Inferior parietal cortex (tissue), 1 donor: Measurements from ENCODE around the gene FAM193A.
"Not testable (repeated sequence)": the region's sequence is repeated elsewhere in the genome, so short reads cannot be mapped to it uniquely, and the experiment has no call there.

Experiments used
- DNase-seq: peaks from one replicate; pipeline ENCODE4 v3.0.0-alpha.2; 2016; ENCODE audit errors: extremely low spot score

Gene FAM193A

DNA sequence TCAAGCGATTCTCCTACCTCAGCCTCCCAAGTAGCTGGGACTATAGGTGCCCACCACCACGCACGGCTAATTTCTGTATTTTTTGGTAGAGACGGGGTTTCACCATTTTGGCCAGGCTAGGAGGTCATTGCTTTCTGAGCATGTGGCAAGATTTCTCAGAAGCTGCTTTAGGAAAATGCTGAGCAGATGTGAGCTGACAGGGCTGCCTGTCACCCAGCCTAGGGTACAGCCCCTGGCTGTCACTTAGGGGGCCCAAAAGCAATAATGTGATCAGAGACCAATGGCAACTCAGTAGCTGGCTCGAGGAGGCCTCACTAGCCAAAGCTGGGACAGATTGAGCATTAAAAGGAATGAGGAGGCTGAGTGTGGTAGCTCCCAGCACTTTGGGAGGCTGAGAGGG is 154.9 kb downstream of the FAM193A start:
- DNase-seq: no peak

DNA sequence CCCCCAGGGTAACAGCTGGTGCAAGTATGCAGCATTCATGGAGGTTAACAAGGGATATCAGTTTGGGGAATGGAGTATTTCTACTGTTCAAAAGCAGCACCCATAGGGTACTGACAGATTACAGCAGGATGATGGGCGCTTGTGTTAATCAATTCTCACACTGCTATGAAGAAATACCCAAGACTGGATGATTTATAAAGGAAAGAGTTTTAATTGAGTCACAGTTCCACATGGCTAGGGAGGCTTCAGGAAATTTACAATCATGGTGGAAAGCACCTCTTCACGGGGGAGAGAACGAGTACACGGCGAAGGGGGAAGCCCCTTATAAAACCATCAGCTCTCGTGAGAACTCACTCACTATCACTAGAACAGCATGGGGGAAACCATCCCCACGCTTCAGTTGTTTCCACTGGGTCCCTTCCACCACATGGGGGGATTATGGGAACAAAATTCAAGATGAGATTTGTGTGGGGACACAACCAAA is 155.5 kb downstream of the FAM193A start:
- no peak for DNase-seq

DNA sequence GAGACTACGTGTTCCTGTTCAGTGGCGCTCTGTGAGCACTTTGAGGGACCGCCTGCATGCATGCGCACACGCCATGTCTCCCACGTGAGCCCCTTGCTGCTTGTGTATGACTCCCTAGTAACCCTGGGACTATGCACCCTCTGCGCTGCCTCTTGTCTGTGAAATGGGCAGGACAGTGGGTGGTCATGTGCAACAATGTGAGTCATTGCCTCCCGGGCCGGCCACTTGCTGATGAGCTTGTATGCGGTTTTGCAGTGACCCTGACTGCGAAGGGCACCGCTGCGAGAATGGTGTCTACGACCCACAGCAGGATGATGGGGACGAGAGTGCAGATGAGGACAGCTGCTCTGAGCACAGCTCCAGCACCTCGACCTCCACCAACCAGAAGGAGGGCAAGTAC is 158.2 kb downstream of the FAM193A start:
- DNase-seq: no peak

DNA sequence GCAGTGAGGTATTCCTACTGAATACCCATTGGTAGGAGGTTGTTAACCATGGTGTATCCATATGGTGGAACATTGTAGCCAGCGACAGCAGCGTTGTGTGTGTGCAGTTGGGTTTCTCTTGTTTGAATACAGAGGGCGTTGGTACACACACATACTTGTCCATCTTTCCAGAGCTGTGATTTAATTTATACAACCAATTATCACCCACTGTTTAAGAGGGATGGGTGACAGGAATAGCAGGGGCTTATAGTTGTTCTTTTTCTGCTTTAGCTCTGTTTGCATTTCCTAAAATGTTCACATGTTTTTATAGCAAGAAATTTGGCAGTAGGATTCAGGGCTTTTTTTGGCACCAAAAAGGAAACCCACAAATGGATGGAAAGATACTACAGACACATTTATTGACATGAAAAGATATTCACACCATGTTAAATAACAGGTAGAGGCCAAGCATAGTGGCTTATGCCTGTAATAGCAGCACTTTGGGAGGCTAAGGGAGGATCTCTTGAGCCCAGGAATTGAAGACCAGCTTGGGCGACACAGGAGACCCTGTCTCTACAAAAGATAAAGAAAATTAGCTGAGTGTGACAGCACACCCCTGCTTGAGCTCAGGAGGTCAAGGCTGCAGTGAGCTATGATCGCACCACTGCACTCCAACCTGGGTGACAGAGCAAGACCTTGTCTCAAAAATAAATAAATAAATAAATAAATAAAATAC is 159.1 kb downstream of the FAM193A start:
- peak; percentile 24 for DNase-seq

DNA sequence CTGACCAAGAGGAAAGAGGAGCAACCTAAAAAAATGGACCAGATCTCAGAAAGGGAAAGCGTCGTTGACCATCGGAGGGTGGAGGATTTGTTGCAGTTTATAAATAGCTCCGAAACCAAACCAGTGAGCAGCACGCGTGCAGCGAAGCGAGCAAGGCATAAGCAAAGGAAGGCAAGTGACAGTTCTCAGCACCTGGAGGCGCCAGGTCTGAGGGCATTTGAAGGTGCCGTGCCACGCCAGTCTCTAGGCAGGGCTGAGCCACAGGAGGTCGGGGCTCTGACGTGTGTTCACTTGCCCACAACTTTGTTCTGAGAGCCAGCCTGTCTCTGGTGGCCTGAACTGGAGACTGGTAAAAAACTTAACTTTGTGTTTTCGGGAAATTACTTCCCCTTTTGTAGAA is 160.0 kb downstream of the FAM193A start:
- DNase-seq: no peak

DNA sequence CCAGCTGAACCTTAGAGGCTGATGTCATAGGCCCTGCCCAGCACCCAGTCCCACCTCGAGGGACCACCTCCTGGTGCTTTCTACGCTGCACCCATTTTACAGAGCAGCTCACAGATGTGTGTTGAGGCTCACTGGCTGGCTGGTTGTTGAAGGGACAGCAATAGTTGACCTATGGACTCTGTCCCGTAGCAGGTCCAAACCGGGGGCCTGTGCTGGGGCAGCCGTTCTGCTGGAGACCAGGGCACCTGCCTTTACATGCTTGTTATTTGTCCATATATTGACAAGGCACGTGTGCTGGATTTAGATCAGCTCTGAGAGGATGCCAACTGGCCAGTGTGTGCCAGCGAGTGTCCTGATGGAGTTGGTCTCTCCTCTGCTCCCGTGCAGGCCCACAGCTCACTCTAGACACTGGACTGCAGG is 161.6 kb downstream of the FAM193A start:
- no peak for DNase-seq

DNA sequence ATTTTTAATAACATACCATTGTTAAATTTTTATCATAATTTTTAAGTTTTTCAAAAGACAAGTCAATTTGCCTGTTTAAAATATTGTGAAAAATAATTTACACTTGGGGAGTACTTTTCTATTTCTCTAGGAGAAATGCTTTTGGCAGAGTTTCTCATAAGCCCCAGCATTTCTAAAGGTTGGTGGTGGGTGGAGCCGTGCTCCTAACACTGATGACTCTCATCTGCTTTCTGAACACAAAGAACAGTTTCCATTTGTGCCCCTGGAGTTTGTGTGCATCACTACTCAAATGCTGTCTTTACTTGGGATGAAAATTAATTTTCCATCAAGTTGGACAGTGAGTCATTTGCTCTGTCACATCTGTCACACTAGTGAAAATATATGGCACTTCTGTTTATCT is 162.1 kb downstream of the FAM193A start:
- DNase-seq: peak; percentile 9

DNA sequence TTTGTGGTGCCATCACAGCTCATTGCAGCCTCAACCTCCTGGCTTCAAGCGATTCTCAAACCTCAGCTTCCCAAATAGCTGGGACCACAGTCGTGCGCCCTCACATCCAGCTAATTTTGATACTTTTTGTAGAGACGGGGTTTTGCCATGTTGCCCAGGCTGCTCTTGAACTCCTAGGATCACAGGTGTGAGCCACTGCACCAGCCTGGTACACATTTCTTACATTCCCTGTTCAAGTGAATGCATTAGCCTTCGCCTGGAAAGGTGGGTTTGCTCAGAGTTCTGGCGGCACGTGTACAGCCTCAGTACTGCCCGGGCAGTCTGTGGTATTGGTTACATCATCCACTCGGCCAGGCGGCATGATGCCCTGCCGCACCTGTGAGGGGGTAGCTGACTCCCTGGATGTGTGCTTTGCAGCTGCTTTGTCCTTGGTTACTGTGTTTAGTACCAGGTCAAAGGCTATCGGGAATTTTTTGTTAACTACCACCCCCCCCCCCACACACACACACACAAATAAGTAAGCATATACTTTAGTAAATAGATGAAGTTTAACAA is 162.6 kb downstream of the FAM193A start:
- DNase-seq: no peak

- no peak for DNase-seq
Observed at GRCh38 chr4:2699534-2699933, 163.1 kb downstream of the FAM193A start.

- no peak for DNase-seq
Observed at GRCh38 chr4:2700031-2700430, 163.6 kb downstream of the FAM193A start.

DNA sequence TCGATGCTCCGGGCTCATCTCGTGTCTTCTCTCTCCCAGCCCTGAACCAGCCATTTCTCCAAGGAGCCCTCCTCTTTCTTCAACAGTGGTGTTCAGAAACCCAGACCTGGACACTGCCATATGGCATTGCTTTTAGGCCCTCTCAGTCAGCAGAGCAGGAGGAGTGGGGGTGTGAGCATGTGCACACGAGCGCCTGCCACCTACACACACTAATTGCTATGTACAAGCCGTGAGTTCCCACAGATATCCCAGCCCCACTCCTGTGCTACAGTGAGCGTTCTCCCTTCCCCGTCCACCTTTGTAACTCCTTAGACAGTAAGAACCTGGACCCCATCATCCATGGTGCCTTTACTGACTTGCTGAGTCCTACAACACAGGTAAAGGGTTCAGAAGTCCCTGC is 165.9 kb downstream of the FAM193A start:
- DNase-seq: no peak

DNA sequence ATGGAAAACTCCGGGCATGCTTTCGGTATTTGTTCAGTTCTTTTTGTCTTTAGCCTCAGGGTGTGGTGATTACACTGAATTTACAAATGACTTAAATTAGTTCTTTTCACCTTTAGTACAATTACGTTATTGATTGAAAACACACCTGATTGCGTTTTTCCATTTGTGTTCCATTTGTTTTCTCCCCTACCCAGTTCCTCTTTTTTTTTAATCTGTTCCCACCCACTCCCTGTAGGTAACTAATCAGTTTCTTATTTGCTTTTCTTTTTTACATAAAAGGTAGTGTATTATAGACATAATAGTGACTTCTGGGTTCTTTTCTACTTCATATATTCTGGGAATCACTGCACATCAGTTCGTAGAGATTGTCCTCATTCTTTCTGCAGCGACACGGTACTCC is 166.3 kb downstream of the FAM193A start:
- DNase-seq: no peak

- no peak for DNase-seq
Observed at GRCh38 chr4:2712261-2712842, 175.9 kb downstream of the FAM193A start.

GRCh38 chr4:2713337-2713736 is 176.9 kb downstream of the FAM193A start:
- DNase-seq: no peak

GRCh38 chr4:2714061-2714770 is 177.8 kb downstream of the FAM193A start:
- DNase-seq: no peak

DNA sequence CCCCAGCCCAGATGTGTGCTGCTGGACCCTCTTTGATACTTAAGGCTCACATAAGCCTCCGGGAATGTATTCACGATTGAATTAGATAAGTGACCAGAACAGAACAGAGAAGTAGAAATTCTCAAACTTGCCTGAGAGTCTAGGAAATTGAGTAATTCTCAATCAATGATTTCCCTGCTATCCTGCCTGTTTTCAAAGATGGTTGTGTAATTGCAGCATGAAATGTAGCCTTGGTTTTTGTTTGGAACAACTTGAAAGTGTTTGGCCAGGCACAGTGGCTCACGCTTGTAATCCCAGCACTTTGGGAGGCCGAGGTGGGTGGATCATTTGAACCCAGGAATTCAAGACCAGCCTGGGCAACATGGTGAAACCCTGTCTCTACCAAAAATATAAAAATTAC is 178.5 kb downstream of the FAM193A start:
- DNase-seq: no peak

GRCh38 chr4:2715426-2715825 is 179.0 kb downstream of the FAM193A start:
- no peak for DNase-seq

DNA sequence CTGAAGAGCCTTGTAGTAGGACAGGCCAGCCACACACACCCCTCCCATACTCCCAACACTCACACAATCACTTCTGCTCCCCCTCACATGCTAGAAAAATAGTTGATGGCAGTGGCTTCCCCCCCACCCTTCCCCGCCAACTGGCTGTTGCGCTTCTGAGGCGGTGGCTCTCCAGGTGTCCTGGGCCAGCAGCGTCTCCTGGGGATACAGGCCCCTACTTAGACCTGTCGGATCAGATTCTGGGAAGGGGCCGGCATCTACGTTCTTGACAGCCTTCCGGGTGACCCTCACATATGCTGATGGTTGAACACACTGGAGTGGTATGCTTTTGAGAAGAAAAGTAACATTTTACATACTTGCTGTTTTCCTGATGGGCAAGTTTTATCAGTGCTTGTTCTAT is 179.8 kb downstream of the FAM193A start:
- no peak for DNase-seq

DNA sequence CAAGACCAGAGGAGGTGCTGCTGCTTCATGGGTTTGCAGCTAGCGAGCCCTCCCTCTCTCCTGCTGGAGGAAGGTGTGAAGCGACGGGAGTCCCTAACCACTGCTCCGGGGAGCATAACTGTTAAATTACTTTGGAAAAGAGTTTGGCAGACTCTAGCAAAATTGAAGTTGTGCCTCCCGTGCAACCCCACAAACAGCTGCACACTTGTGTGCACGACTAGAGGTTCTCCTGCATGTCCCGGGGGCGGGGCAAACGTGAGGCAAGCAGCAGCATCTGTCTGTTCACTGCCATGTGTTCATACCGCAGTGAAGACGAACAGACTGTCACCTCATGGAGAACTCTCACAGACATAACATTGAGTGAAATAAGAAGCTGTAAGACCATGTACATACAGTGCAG is 185.1 kb downstream of the FAM193A start:
- no peak for DNase-seq

DNA sequence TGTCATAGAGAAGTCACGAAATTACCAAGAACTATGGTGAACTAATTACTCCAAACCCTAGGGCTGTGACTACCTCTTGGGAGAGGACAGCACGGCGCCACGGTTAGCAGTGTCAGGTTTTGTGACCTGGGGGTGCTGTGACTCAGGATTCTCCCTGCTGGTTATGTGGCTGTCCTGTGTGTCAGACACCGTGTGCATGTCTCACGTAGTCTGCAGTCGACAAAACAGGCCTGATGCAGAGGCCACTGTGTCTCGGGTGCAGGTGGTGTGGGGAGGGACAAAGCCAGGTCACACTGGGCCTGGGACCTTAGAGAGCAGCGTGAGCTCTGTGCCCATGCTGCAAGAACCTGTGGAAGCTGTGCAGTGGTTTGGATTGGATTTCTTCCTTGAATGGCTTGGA is 185.6 kb downstream of the FAM193A start:
- DNase-seq: no peak

DNA sequence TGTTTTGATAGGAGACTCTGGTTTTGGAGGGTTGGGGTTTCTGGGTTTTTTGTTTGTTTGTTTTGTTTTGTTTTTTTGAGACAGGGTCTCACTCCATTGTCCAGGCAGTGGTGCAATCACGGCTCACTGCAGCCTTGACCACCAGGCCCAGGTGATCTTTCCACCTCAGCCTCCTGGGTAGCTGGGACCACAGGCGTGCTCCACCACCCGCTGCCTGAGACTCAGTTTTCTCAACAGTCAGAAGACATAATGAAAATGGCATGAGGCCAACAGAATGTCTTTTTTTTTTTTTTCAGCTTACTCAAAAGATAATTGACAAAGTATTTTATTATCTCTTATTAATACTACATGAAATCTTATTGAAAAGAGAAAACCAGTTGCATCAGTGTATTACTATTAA is 187.3 kb downstream of the FAM193A start:
- DNase-seq: no peak

- DNase-seq: no peak
Observed at GRCh38 chr4:2725380-2725779, 188.9 kb downstream of the FAM193A start.

DNA sequence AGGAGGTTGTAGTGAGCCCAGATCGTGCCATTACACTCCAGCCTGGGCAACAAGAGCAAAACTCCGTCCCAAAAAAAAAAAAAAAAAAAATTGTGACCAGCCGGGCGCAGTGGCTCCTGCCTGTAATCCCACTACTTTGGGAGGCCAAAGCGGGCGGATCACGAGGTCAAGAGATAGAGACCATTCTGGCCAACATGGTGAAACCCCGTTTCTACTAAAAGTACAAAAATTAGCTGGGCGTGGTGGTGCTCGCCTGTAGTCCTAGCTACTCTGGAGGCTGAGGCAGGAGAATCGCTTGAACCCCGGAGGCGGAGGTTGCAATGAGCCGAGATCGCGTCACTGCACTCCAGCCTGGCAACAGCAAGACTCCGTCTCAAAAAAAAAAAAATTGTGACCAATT is 190.4 kb downstream of the FAM193A start:
- not testable (repeated sequence) for DNase-seq
